HG03354 (cell line): ENCODE results near the gene CD83.
"Not testable (repeated sequence)": the region's sequence is repeated elsewhere in the genome, so short reads cannot be mapped to it uniquely, and the experiment has no call there.

ENCODE experiments used
- ATAC-seq: cut with Tn5 transposase; IDR thresholded peaks from one replicate; pipeline ENCODE4 v1.9.1; 2021; ENCODE audit warnings: mild to moderate bottlenecking; ENCODE audit not compliant: unreplicated experiment, poor library complexity, severe bottlenecking

CD83 gene

GRCh38 chr6:14143305-14143704 lies 25.7 kb downstream of the CD83 start:
- no peak for ATAC-seq

GRCh38 chr6:14144678-14145113 lies 27.1 kb downstream of the CD83 start:
- ATAC-seq: peak; percentile 78

GRCh38 chr6:14146506-14147096 lies 29.0 kb downstream of the CD83 start:
- ATAC-seq: no peak

- no peak for ATAC-seq
Observed at GRCh38 chr6:14147891-14148290, 30.3 kb downstream of the CD83 start.

GRCh38 chr6:14148471-14148870 lies 30.9 kb downstream of the CD83 start:
- no peak for ATAC-seq

GRCh38 chr6:14149053-14149738 lies 31.6 kb downstream of the CD83 start:
- ATAC-seq: no peak

- no peak for ATAC-seq
Observed at GRCh38 chr6:14149739-14150130, 32.2 kb downstream of the CD83 start.

- not testable (repeated sequence) for ATAC-seq
Observed at GRCh38 chr6:14151300-14151699, 33.7 kb downstream of the CD83 start.

- no peak for ATAC-seq
Observed at GRCh38 chr6:14151773-14152172, 34.2 kb downstream of the CD83 start.

- no peak for ATAC-seq
Observed at GRCh38 chr6:14153228-14153627, 35.7 kb downstream of the CD83 start.

GRCh38 chr6:14159090-14159489 lies 41.5 kb downstream of the CD83 start:
- ATAC-seq: no peak

- ATAC-seq: no peak
Observed at GRCh38 chr6:14162826-14163225, 45.3 kb downstream of the CD83 start.

GRCh38 chr6:14165091-14165490 lies 47.5 kb downstream of the CD83 start:
- ATAC-seq: no peak

GRCh38 chr6:14166839-14167238 lies 49.3 kb downstream of the CD83 start:
- ATAC-seq: no peak

- no peak for ATAC-seq
Observed at GRCh38 chr6:14170128-14170527, 52.6 kb downstream of the CD83 start.

GRCh38 chr6:14172562-14172961 lies 55.0 kb downstream of the CD83 start:
- ATAC-seq: no peak

- no peak for ATAC-seq
Observed at GRCh38 chr6:14174226-14174625, 56.7 kb downstream of the CD83 start.

GRCh38 chr6:14174996-14175395 lies 57.4 kb downstream of the CD83 start:
- ATAC-seq: no peak

- ATAC-seq: no peak
Observed at GRCh38 chr6:14176429-14176828, 58.9 kb downstream of the CD83 start.

GRCh38 chr6:14177413-14178082 lies 60.0 kb downstream of the CD83 start:
- no peak for ATAC-seq

GRCh38 chr6:14178083-14178445 lies 60.5 kb downstream of the CD83 start:
- ATAC-seq: no peak
